ENCODE data around the gene BECN2. TPM values are rescaled to one million over a fixed set of nuclear protein-coding genes. Genes with fewer than 3 reads are reported as not detected.

The BECN2 gene
- total RNA-seq, 2 donors from 2014 or later: not detected

Other genes with a start within 250 kb of the BECN2 start
- 10 to 100 TPM; 42.1 to 56.2 TPM for gene EXO1, start 109.6 kb upstream of the BECN2 start, total RNA-seq
- not detected for gene MAP1LC3C, start 41.3 kb downstream of the BECN2 start, total RNA-seq

All from activated T-cell treated with anti-CD3 and anti-CD28 coated beads, Interleukin-2, amount 50 U/mL, for 72 hours (primary cell).